ENCODE data around the gene DZIP1.
"Not testable (repeated sequence)": the region's sequence is repeated elsewhere in the genome, so short reads cannot be mapped to it uniquely, and the experiment has no call there.

DZIP1 gene

GRCh38 chr13:95601906-95602305 lies 42.6 kb downstream of the DZIP1 start:
- no peak for DNase-seq (ENCODE audit: low read depth, low spot score)

GRCh38 chr13:95601216-95601615 lies 43.3 kb downstream of the DZIP1 start:
- no peak for DNase-seq (ENCODE audit: low read depth, low spot score)

GRCh38 chr13:95596701-95597100 lies 47.8 kb downstream of the DZIP1 start:
- DNase-seq (ENCODE audit: low read depth, low spot score) = no peak

- no peak for DNase-seq (ENCODE audit: low read depth, low spot score)
Measured at GRCh38 chr13:95593462-95593861, 51.0 kb downstream of the DZIP1 start.

- no peak for DNase-seq (ENCODE audit: low read depth, low spot score)
Measured at GRCh38 chr13:95588721-95589120, 55.8 kb downstream of the DZIP1 start.

GRCh38 chr13:95588134-95588533 lies 56.4 kb downstream of the DZIP1 start:
- DNase-seq (ENCODE audit: low read depth, low spot score) = no peak

GRCh38 chr13:95585867-95586266 lies 58.6 kb downstream of the DZIP1 start:
- DNase-seq (ENCODE audit: low read depth, low spot score) = no peak

- no peak for DNase-seq (ENCODE audit: low read depth, low spot score)
Measured at GRCh38 chr13:95579303-95579702, 65.2 kb downstream of the DZIP1 start.

GRCh38 chr13:95573221-95573620 lies 71.3 kb downstream of the DZIP1 start:
- no peak for DNase-seq (ENCODE audit: low read depth, low spot score)

GRCh38 chr13:95571941-95572340 lies 72.6 kb downstream of the DZIP1 start:
- no peak for DNase-seq (ENCODE audit: low read depth, low spot score)

- DNase-seq (ENCODE audit: low read depth, low spot score) = no peak
Measured at GRCh38 chr13:95570016-95570415, 74.5 kb downstream of the DZIP1 start.

- DNase-seq (ENCODE audit: low read depth, low spot score) = no peak
Measured at GRCh38 chr13:95568131-95568530, 76.4 kb downstream of the DZIP1 start.

GRCh38 chr13:95565758-95566157 lies 78.7 kb downstream of the DZIP1 start:
- not testable (repeated sequence) for DNase-seq (ENCODE audit: low read depth, low spot score)

GRCh38 chr13:95564733-95565291 lies 79.7 kb downstream of the DZIP1 start:
- no peak for DNase-seq (ENCODE audit: low read depth, low spot score)

- no peak for DNase-seq (ENCODE audit: low read depth, low spot score)
Measured at GRCh38 chr13:95564091-95564490, 80.4 kb downstream of the DZIP1 start.

GRCh38 chr13:95560387-95560786 lies 84.1 kb downstream of the DZIP1 start:
- no peak for DNase-seq (ENCODE audit: low read depth, low spot score)

- no peak for DNase-seq (ENCODE audit: low read depth, low spot score)
Measured at GRCh38 chr13:95559100-95559499, 85.4 kb downstream of the DZIP1 start.

- no peak for DNase-seq (ENCODE audit: low read depth, low spot score)
Measured at GRCh38 chr13:95557013-95557412, 87.5 kb downstream of the DZIP1 start.

GRCh38 chr13:95553581-95554385 lies 90.7 kb downstream of the DZIP1 start:
- DNase-seq (ENCODE audit: low read depth, low spot score) = no peak

- DNase-seq (ENCODE audit: low read depth, low spot score) = no peak
Measured at GRCh38 chr13:95552539-95553441, 91.7 kb downstream of the DZIP1 start, which contains the start of gene CLDN10. Gene CLDN10, plus strand, starts transcription at chr13:95552720. Its CDS starts 34 bp downstream, at chr13:95552754.

GRCh38 chr13:95552208-95552538 lies 92.3 kb downstream of the DZIP1 start:
- no peak for DNase-seq (ENCODE audit: low read depth, low spot score)

- no peak for DNase-seq (ENCODE audit: low read depth, low spot score)
Measured at GRCh38 chr13:95547531-95548167, 96.9 kb downstream of the DZIP1 start.

Data from brain pericyte (primary cell).